GM12878 (cell line): Measurements from ENCODE around the gene FAHD2A. TPM values are rescaled to one million over a fixed set of nuclear protein-coding genes. Genes with fewer than 3 reads are reported as not detected.

Source experiments
- ATAC-seq: fragments of 200-7000 bp; cut with Tn5 transposase; 3 replicates; pipeline ENCODE4 v1.9.1; 2020; ENCODE audit warnings: mild to moderate bottlenecking, moderate library complexity
- BruUV-seq: library from RNA; stranded (reverse); fragments of 400-500 nt; replicated peaks from 2 replicates; lab custom pipeline; 2021; lab: Mats Ljungman, UMichigan
- CTCF ChIA-PET: fragments of 300-600 bp; sonication (Branson Sonifier 250); formaldehyde crosslinking; extraction: SDS; loops from one replicate; lab custom pipeline; 2021; ENCODE audit warnings: inconsistent platforms; lab: Yijun Ruan, JAX
- POLR2A ChIA-PET: fragments of 350-600 bp; formaldehyde crosslinking; extraction: SDS; loops from one replicate; lab custom pipeline; 2021; ENCODE audit warnings: inconsistent platforms; lab: Charles Lee
- RAD21 ChIA-PET: fragments of 300-600 bp; sonication (Branson Sonifier 250); formaldehyde crosslinking; loops from one replicate; lab custom pipeline; 2023; ENCODE audit warnings: antibody characterized with exemption; ENCODE audit not compliant: unreplicated experiment; lab: Charles Lee
- SMC1A ChIA-PET: fragments of 300-600 bp; sonication (Branson Sonifier 250); formaldehyde crosslinking; loops from one replicate; lab custom pipeline; 2023; ENCODE audit not compliant: unreplicated experiment, uncharacterized antibody; lab: Charles Lee
- DNase-seq: peaks from one replicate; pipeline ENCODE4 v3.0.0-alpha.2; 2011; ENCODE audit warnings: low read depth, low spot score
- FAIRE-seq: peaks from 3 replicates; lab custom pipeline; 2011; peaks lifted over from hg19 to GRCh38; lab: Jason Lieb, UNC
- H2AFZ ChIP-seq: 2 replicates; pipeline ENCODE4 v1.6.0; 2011; ENCODE audit warnings: low read depth, low read length, control low read depth; ENCODE audit not compliant: control insufficient read depth
- H3K27ac ChIP-seq: 2 replicates; pipeline ENCODE4 v1.5.1; 2011; ENCODE audit warnings: control low read depth; ENCODE audit not compliant: control insufficient read depth, insufficient read depth
- H3K27me3 ChIP-seq, 2 experiments: replicated peaks in 1 of 2; 2 replicates each; pipeline versions ENCODE4 v1.6.0 to v1.6.1; 2011; ENCODE audit warnings: low read length in 1 of 2; ENCODE audit not compliant: control insufficient read depth in 2 of 2, insufficient read depth in 2 of 2
- H3K36me3 ChIP-seq, 2 experiments: 2 replicates each; pipeline ENCODE4 v1.5.1; 2011; ENCODE audit warnings: low read length in 1 of 2; ENCODE audit not compliant: control insufficient read depth in 2 of 2, insufficient read depth in 2 of 2
- H3K4me1 ChIP-seq: 2 replicates; pipeline ENCODE4 v1.6.1; 2011; ENCODE audit warnings: mild to moderate bottlenecking, low read length, moderate library complexity, mixed read lengths; ENCODE audit not compliant: control insufficient read depth, insufficient read depth
- H3K4me2 ChIP-seq: 2 replicates; pipeline ENCODE4 v1.6.0; 2011; ENCODE audit warnings: control low read depth; ENCODE audit not compliant: control insufficient read depth, insufficient read depth
- H3K4me3 ChIP-seq: fragments of 200-600 bp; sonication (generic); 2 replicates; pipeline ENCODE4 v1.5.1; 2016
- H3K79me2 ChIP-seq: 2 replicates; pipeline ENCODE4 v1.6.0; 2011; ENCODE audit warnings: low read length; ENCODE audit not compliant: control insufficient read depth, insufficient read depth
- H3K9ac ChIP-seq: 2 replicates; pipeline ENCODE4 v1.8.0; 2011; ENCODE audit warnings: low read length, control low read depth, mixed read lengths; ENCODE audit not compliant: control insufficient read depth, insufficient read depth
- H3K9me3 ChIP-seq: replicated peaks from 3 replicates; pipeline ENCODE4 v1.5.1; 2011; ENCODE audit warnings: mild to moderate bottlenecking, low read length; ENCODE audit not compliant: control insufficient read depth, insufficient read depth
- H4K20me1 ChIP-seq: 2 replicates; pipeline ENCODE4 v1.6.0; 2011; ENCODE audit not compliant: control insufficient read depth, insufficient read depth
- DPF2 ChIP-seq: fragments of 450-650 bp; IDR thresholded peaks from 2 replicates; pipeline ENCODE4 v1.6.1; 2017; ENCODE audit warnings: mild to moderate bottlenecking
- NFXL1 ChIP-seq: fragments of 450-650 bp; IDR thresholded peaks from 2 replicates; pipeline ENCODE4 v1.6.1; 2017; ENCODE audit warnings: antibody characterized with exemption, mild to moderate bottlenecking, borderline replicate concordance
- RELA ChIP-seq: fragments of 450-650 bp; IDR thresholded peaks from 2 replicates; pipeline ENCODE4 v1.8.0; 2014; ENCODE audit warnings: borderline replicate concordance; ENCODE audit not compliant: partially characterized antibody
- SP1 ChIP-seq: IDR thresholded peaks from one replicate; pipeline ENCODE4 v1.6.1; 2011; ENCODE audit warnings: low read depth, low read length
- SREBF2 ChIP-seq: IDR thresholded peaks from 2 replicates; pipeline ENCODE4 v1.6.1; 2012; ENCODE audit warnings: mild to moderate bottlenecking, low read length
- ZBTB40 ChIP-seq: fragments of 450-650 bp; IDR thresholded peaks from 2 replicates; pipeline ENCODE4 v1.6.1; 2016; ENCODE audit warnings: mild to moderate bottlenecking, moderate library complexity, borderline replicate concordance
- WGBS: methylation state at CpG from one replicate; pipeline ENCODE4 v1.1.6; 2016; ENCODE audit warnings: low lambda C conversion rate; ENCODE audit not compliant: insufficient replicate concordance, insufficient coverage; ENCODE audit errors: missing lambda C conversion rate; 5-methylcytosine and 5-hydroxymethylcytosine counted together
- in situ Hi-C: fragments of 300-500 bp; cut with MboI; formaldehyde crosslinking; loops from 9 replicates; pipeline ENCODE4 v1.14.3; 2018; ENCODE audit warnings: mixed read lengths
- intact Hi-C: fragments of 100-400 bp; cut with micrococcal nuclease; formaldehyde crosslinking; loops from one replicate; pipeline ENCODE4 v1.14.2; 2022; ENCODE audit not compliant: unreplicated experiment
- polyA plus RNA-seq, 11 experiments: library from polyadenylated mRNA; depleted of rRNA in 4 of 11; unstranded in 6 of 11; stranded (reverse) in 5 of 11; fragments of >200 nt; fragmentation: Nextera tagmentation in 4 of 11; fragmentation: Illumina TruSeq in 1 of 11; extraction: Ambion mirVana in 4 of 11; extraction: Trizol in 1 of 11; gene quantifications; 1 replicate in 1 of 11; 2 replicates in 10 of 11; pipeline versions ENCODE4 v1.2.1 to v1.2.3, GENCODE V29; 2011 to 2016; ENCODE audit warnings: inconsistent platforms in 2 of 11, missing spikeins in 2 of 11, low read depth in 1 of 11
- total RNA-seq, 4 experiments: library from RNA; depleted of rRNA in 3 of 4; stranded (reverse); fragments of >200 nt in 3 of 4; fragmentation: Illumina TruSeq in 1 of 4; extraction: Trizol in 1 of 4; gene quantifications; 2 replicates each; pipeline versions ENCODE4 v1.2.1 to v1.2.3, GENCODE V29; 2013 to 2021
- TF ChIP-seq, protein P1 (sequence below), 3 experiments: IDR thresholded peaks in 2 of 3; conservative IDR thresholded peaks in 1 of 3; 2 replicates each; pipeline ENCODE4 v1.5.1; 2011; ENCODE audit warnings: low read depth in 3 of 3, low read length in 3 of 3, mild to moderate bottlenecking in 3 of 3, control low read depth in 2 of 3, moderate library complexity in 2 of 3, inconsistent platforms in 1 of 3, mixed read lengths in 1 of 3; ENCODE audit not compliant: control insufficient read depth in 2 of 3, insufficient read depth in 1 of 3; ENCODE audit errors: extremely low read depth in 1 of 3
- TF ChIP-seq, protein P2 (sequence below): fragments of 450-650 bp; IDR thresholded peaks from 2 replicates; pipeline ENCODE4 v1.6.1; 2017; ENCODE audit warnings: antibody characterized with exemption, mild to moderate bottlenecking, moderate library complexity

The FAHD2A gene
- total and polyA plus RNA-seq, 10 of the 15 experiments (the other 5 are each of a cell fraction or from before 2014, with no cell fraction given) = 11.2 to 38.2 (median 25.1) TPM

DNA sequence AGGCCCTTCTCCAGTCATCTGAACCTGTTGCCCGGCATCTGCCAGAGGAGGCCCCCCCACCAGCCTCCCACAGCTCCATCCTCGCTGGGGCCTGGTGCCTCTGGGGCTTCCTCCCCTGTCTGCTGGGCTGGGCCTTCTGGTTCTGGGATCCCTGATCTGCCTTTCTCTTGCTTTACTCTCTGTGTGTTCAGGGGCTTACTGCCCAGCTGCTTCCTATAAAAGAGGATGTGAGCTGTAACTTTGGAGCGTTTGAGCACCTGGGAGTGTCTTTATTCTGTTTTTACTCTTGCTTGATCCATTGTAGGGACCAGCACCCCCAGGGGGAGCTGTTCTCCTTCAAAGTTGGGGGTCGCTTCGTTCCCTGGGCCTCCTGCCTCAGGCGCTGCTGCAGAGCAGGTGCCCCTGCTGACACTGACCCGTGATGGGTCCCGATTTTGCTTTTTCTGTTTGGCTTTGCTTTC lies 23.1 kb upstream of the FAHD2A start:
- SMC1A ChIA-PET = no interaction called here
- TF ChIP-seq SP1 = no peak
- TF ChIP-seq RELA = no peak
- no peak for TF ChIP-seq DPF2
- no peak for TF ChIP-seq SREBF2
- TF ChIP-seq, protein P1, sequence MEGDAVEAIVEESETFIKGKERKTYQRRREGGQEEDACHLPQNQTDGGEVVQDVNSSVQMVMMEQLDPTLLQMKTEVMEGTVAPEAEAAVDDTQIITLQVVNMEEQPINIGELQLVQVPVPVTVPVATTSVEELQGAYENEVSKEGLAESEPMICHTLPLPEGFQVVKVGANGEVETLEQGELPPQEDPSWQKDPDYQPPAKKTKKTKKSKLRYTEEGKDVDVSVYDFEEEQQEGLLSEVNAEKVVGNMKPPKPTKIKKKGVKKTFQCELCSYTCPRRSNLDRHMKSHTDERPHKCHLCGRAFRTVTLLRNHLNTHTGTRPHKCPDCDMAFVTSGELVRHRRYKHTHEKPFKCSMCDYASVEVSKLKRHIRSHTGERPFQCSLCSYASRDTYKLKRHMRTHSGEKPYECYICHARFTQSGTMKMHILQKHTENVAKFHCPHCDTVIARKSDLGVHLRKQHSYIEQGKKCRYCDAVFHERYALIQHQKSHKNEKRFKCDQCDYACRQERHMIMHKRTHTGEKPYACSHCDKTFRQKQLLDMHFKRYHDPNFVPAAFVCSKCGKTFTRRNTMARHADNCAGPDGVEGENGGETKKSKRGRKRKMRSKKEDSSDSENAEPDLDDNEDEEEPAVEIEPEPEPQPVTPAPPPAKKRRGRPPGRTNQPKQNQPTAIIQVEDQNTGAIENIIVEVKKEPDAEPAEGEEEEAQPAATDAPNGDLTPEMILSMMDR (IDR thresholded peaks at IDR 0.05 in 2 of 3, conservative IDR thresholded peaks at IDR 0.05 in 1 of 3; ENCODE audit: control insufficient read depth in 2 of 3, extremely low read depth in 1 of 3, insufficient read depth in 1 of 3, low read depth in 3 of 3, low read length in 3 of 3) = peak in 2 of 3 experiments; percentile 22 to 26; a peak in 2 of 6 replicates
- TF ChIP-seq NFXL1 = no peak
- TF ChIP-seq ZBTB40 = no peak
- TF ChIP-seq, protein P2, sequence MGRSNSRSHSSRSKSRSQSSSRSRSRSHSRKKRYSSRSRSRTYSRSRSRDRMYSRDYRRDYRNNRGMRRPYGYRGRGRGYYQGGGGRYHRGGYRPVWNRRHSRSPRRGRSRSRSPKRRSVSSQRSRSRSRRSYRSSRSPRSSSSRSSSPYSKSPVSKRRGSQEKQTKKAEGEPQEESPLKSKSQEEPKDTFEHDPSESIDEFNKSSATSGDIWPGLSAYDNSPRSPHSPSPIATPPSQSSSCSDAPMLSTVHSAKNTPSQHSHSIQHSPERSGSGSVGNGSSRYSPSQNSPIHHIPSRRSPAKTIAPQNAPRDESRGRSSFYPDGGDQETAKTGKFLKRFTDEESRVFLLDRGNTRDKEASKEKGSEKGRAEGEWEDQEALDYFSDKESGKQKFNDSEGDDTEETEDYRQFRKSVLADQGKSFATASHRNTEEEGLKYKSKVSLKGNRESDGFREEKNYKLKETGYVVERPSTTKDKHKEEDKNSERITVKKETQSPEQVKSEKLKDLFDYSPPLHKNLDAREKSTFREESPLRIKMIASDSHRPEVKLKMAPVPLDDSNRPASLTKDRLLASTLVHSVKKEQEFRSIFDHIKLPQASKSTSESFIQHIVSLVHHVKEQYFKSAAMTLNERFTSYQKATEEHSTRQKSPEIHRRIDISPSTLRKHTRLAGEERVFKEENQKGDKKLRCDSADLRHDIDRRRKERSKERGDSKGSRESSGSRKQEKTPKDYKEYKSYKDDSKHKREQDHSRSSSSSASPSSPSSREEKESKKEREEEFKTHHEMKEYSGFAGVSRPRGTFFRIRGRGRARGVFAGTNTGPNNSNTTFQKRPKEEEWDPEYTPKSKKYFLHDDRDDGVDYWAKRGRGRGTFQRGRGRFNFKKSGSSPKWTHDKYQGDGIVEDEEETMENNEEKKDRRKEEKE = no peak
- DNase-seq = no peak
- no peak overlapping the region for H3K4me3 ChIP-seq
- no peak overlapping the region for H2AFZ ChIP-seq
- WGBS = 15% methylated on average over 8 of the region's 8 CpGs
- no peaks in the 10 kb centered on the region for H3K36me3 ChIP-seq
- no peaks in the 10 kb centered on the region for H3K4me1 ChIP-seq
- no peak overlapping the region for H3K27ac ChIP-seq
- no peak overlapping the region for H3K9ac ChIP-seq
- H4K20me1 ChIP-seq = no peaks in the 10 kb centered on the region
- intact Hi-C loops (no loop called here), in situ Hi-C loops (no loop called here)
- H3K79me2 ChIP-seq = no peaks in the 10 kb centered on the region
- RAD21 ChIA-PET = no interaction called here
- no peak; the same call in 2 of the 3 replicates for ATAC-seq
- no peak overlapping the region for H3K4me2 ChIP-seq
- no peak for FAIRE-seq
- BruUV-seq = no TSS peak
- no peaks in the 10 kb centered on the region for H3K9me3 ChIP-seq
- CTCF ChIA-PET = interaction anchor here (1.6 to 2.0 kb wide), 2 partner anchors 8 to 10 kb away, joined by 5 read pairs; no protein-coding TSS in a partner anchor
- POLR2A ChIA-PET = no interaction called here
- H3K27me3 ChIP-seq = peaks cover 0 to 1% of the 10 kb centered on the region in 2 experiments; a peak in 1 of 4 replicates
